Suprapubic skin (tissue), 3 donors: Measurements from ENCODE around the gene S100G.
"Not testable (repeated sequence)": the region's sequence is repeated elsewhere in the genome, so short reads cannot be mapped to it uniquely, and the experiment has no call there.

Source experiments
- CTCF ChIP-seq, 2 donors: fragments of 200-600 bp in 1 of 2; fragments of 450-650 bp in 1 of 2; sonication (generic) in 1 of 2; IDR thresholded peaks; one replicate each; pipeline ENCODE4 v1.5.1; 2016 to 2019; ENCODE audit warnings: antibody characterized with exemption in 2 of 2, mild to moderate bottlenecking in 1 of 2, moderate library complexity in 1 of 2
- POLR2A ChIP-seq, 2 donors: fragments of 450-650 bp; IDR thresholded peaks; one replicate each; pipeline ENCODE4 v1.6.1; 2017; ENCODE audit warnings: antibody characterized with exemption in 2 of 2, mild to moderate bottlenecking in 2 of 2, moderate library complexity in 2 of 2

- not testable (repeated sequence) for TF ChIP-seq CTCF, POLR2A (IDR thresholded peaks at IDR 0.05)
Measured at GRCh38 chrX:16628511-16628910, 21.4 kb upstream of the S100G start.
